Omental fat pad (tissue), 4 donors: ENCODE measurements around the gene STMN1. TPM values are rescaled to one million over a fixed set of nuclear protein-coding genes. Genes with fewer than 3 reads are reported as not detected.
A peak's percentile ranks its signal among the peaks of the same experiment; 100 is the strongest.

Experiments
- ATAC-seq: fragments of 150-250 bp; one replicate; pipeline ENCODE4 v1.9.1; 2016; ENCODE audit warnings: mild to moderate bottlenecking, moderate library complexity; ENCODE audit not compliant: low FRiP score
- DNase-seq: peaks from one replicate; pipeline ENCODE4 v3.0.0-alpha.2; 2019; ENCODE audit warnings: low spot score
- total RNA-seq, 4 donors: library from RNA; depleted of rRNA; stranded (reverse); fragments of >200 nt; gene quantifications; one replicate each; pipeline ENCODE4 v1.1.0, GENCODE V29; 2016
- TF ChIP-seq, protein P1 (sequence below), 3 donors: fragments of 450-650 bp; IDR thresholded peaks; one replicate each; pipeline ENCODE4 v1.5.1; 2016 to 2017; ENCODE audit warnings: antibody characterized with exemption in 3 of 3, mild to moderate bottlenecking in 3 of 3, moderate library complexity in 2 of 3

Gene STMN1
- total RNA-seq, 4 donors from 2014 or later, result 19.5 to 41.0 (median 29.7) TPM

- TF ChIP-seq, protein P1, sequence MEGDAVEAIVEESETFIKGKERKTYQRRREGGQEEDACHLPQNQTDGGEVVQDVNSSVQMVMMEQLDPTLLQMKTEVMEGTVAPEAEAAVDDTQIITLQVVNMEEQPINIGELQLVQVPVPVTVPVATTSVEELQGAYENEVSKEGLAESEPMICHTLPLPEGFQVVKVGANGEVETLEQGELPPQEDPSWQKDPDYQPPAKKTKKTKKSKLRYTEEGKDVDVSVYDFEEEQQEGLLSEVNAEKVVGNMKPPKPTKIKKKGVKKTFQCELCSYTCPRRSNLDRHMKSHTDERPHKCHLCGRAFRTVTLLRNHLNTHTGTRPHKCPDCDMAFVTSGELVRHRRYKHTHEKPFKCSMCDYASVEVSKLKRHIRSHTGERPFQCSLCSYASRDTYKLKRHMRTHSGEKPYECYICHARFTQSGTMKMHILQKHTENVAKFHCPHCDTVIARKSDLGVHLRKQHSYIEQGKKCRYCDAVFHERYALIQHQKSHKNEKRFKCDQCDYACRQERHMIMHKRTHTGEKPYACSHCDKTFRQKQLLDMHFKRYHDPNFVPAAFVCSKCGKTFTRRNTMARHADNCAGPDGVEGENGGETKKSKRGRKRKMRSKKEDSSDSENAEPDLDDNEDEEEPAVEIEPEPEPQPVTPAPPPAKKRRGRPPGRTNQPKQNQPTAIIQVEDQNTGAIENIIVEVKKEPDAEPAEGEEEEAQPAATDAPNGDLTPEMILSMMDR (IDR thresholded peaks at IDR 0.05), result no peak
- ATAC-seq (no peak), DNase-seq (no peak)
Measured at GRCh38 chr1:25909040-25909439, 2.8 kb upstream of the STMN1 start.

GRCh38 chr1:25908161-25908560, 1.9 kb upstream of the STMN1 start:
- no peak for DNase-seq
- no peak for ATAC-seq
- TF ChIP-seq, protein P1 (IDR thresholded peaks at IDR 0.05), result no peak

GRCh38 chr1:25907601-25908000, 1.4 kb upstream of the STMN1 start:
- TF ChIP-seq, protein P1 (IDR thresholded peaks at IDR 0.05), result no peak
- ATAC-seq (no peak), DNase-seq (no peak)

- DNase-seq (no peak), ATAC-seq (peak; percentile 8)
- TF ChIP-seq, protein P1 (IDR thresholded peaks at IDR 0.05), result no peak
Measured at GRCh38 chr1:25906644-25907300, 553 bp upstream of the STMN1 start.

- TF ChIP-seq, protein P1 (IDR thresholded peaks at IDR 0.05), result no peak
- ATAC-seq (peak; percentile 93), DNase-seq (peak; percentile 85)
Measured at GRCh38 chr1:25904943-25905679, 1.1 kb downstream of the STMN1 start.

- ATAC-seq (no peak), DNase-seq (no peak)
- TF ChIP-seq, protein P1 (IDR thresholded peaks at IDR 0.05), result no peak
Measured at GRCh38 chr1:25903986-25904385, 2.2 kb downstream of the STMN1 start.

DNA sequence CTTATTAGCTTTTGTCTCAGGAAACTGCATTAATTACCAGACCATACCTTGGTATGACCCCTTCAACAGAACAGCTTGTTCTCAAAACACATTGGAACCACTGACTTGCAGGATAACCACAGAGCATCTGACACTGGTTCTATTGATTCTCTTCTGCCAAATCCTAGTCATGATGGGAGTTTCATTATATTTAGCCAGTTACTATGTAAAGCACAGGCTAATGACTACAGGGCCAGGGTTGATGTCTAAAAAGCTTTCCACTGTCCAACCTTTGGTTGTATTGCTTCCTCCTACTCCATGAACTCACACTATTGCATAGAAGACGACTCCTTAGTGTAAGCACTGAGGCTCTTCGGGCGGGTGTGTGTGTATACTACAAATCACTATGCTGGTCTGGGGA, 3.8 kb downstream of the STMN1 start:
- TF ChIP-seq, protein P1 (IDR thresholded peaks at IDR 0.05), result no peak
- no peak for ATAC-seq
- DNase-seq, result no peak
